Measurements from ENCODE around the gene EN2.

The EN2 gene

DNA sequence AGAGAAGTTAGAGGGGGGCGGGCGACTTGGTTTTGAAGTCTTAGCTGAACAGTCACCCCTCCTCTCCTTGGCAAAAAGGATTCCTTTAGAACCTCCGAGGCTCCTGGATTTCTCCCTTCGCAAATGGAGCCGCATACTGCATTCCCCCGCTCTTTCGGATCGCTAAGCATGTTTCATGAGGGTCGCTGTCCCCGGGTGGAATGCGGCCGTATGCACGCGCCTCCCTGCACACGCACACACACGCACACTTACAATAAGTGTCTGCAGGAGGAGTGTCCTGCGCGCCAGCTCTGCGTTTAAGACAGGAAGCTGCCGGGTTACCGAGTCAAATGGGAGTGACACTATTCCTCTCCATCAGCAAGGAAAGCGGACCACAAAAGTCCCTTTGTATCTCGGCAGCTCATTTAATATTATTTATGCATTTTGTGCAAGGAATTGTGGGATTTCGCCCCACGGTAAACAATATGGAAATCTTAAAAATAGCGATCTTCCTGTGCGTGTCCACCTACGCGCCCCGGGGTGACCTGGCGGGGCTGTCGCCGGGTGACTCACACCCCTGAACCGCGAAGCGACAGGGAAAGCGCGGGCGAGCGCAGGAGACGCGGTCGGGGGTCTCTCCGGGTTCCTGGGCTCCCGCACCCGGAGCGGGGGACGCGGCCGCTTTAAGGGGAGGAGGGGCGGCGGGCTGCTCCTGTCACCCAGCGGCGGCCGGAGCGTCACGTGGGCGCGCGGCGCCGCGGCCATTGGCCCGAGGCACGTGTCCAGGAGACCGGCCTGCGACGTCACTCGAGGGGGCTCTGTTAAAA lies 988 bp upstream of the EN2 start:
- H3K4me3 ChIP-seq (ENCODE audit: low read length), result peak overlapping the region; percentile 47
- no peak for TF ChIP-seq CTCF (conservative IDR thresholded peaks at IDR 0.05; ENCODE audit: low read length)
- DNase-seq (ENCODE audit: low read depth), result peak; percentile 33

- DNase-seq (ENCODE audit: low read depth), result no peak
- H3K4me3 ChIP-seq (ENCODE audit: low read length), result peak overlapping the region; percentile 17; the same call in 1 of the 2 replicates
- TF ChIP-seq CTCF (conservative IDR thresholded peaks at IDR 0.05; ENCODE audit: low read length), result no peak
Observed at GRCh38 chr7:155457544-155458110, 302 bp upstream of the EN2 start.

DNA sequence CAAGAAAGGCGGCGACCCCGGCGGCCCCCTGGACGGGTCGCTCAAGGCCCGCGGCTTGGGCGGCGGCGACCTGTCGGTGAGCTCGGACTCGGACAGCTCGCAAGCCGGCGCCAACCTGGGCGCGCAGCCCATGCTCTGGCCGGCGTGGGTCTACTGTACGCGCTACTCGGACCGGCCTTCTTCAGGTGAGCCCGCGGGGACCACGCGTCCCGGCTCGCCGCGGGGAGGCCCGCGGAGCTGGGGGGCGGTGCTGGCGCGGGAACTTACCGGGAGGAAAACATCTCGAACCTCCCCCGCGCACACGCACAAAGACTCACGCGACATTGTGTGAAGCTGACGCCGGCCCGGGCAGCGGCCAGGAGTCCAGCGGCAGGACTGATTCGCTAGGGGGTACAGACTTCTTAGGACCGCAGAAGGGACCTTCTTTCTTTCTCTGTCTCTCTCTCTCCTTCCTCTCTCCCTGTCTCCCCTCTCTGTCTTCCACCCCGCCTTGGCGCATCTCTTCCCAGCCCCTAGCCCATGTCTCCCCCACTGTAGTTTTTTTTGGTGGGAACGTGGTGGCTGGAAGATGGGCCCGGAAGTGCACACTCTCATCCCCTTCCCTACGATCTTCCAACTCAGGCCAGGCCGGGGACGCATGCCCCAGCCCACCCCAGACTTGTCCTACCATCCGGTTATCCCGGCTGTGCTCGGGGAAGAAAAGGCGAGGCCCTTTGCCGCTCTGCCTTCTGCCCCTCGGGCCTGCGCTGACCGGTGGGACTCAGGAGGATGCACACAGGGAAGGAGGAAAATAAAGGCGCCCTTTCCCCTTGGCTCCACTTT lies 1.2 kb downstream of the EN2 start:
- no peak for TF ChIP-seq CTCF (conservative IDR thresholded peaks at IDR 0.05; ENCODE audit: low read length)
- H3K4me3 ChIP-seq (ENCODE audit: low read length), result no peak overlapping the region
- DNase-seq (ENCODE audit: low read depth), result no peak

DNA sequence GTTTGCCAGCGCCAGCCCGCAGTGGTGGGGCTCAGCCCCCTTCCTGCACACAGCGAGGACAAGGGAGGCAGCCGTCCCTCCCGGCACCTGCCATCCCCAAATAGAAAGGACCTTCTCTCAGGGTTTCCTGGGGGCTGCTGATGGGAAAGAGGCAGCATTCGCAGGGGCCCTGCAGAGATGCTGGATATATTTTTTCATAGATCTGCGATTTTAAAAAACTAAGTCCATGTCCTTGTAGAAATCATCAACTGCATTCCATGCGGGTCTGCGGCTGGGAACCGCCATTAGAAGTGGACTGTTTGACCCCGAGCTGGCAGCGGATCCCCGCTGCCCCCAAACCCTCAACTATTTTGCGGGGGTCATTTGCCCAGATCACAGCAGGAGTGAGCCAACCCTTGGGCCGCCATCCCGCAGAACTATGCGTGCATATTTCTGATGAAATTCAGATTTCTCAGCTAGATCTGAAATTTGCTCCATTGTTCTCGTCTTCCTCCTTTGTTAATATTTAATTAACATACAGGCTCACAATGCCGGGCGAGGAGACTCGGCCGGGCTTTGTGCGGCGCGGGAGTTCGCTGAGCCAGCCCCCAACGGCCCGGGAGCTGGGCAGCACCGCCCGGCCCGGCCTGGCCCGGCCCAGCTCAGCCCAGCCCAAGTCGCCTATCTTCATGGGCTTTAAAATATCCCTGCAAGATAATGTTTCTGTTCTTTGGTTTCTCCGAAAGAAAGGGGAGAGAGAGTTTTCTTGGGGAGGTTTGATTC lies 2.0 kb downstream of the EN2 start:
- no peak for DNase-seq (ENCODE audit: low read depth)
- H3K4me3 ChIP-seq (ENCODE audit: low read length), result no peak overlapping the region
- no peak for TF ChIP-seq CTCF (conservative IDR thresholded peaks at IDR 0.05; ENCODE audit: low read length)

DNA sequence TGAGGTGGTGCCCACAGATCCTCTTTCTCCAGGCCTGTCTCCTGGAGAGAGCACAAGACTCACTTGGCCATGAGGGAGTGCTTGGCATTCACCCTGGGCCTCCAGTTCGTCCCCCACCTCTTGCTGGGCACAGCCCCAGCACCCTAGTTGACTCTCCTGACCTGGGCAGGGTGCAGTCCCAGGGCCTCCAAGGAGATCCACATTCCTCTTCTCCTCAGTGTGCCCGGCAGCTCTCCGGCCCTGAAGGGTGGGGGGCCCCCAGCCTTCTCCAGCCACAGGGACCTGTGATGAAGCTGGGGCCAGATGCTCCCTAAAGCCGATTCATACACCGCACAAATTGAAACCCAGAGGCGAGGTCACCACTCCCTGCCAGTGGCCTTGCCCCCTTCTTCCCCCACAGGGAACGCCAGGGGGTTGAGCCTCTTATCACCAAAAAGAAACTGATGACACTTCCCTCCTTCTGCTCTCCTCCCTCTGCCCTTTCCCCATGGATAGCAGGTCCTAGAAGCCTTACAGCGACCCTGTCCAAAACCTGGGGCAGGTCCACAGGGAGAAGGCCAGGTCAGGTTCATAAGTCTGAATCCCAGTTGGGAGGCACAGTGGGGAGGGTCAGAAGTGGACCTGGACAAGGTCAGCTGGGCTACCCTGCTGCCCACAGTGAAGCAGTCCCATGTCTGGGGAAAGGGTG lies 3.1 kb downstream of the EN2 start:
- no peak for TF ChIP-seq CTCF (conservative IDR thresholded peaks at IDR 0.05; ENCODE audit: low read length)
- no peak for DNase-seq (ENCODE audit: low read depth)
- H3K4me3 ChIP-seq (ENCODE audit: low read length), result no peak overlapping the region

DNA sequence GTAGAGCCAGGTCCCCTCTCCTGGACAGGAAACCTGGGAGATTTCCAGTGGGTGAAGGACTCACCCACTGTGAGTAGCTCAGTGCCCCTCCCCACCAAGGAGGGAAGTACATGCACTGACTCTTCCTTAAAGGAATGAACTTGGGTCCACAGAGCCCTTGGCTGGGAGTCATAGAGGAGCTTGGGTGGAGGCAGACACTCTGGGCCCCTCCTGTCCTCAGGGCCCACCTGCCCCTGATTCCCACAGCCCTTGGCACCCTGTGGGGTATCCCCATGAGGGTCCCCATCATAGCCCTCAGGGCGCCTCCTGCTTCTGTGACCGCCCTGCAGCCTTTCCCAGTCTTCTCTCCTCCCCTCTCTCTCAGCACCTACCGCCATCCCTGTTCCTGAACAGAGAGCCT lies 3.7 kb downstream of the EN2 start:
- no peak for DNase-seq (ENCODE audit: low read depth)
- no peak for TF ChIP-seq CTCF (conservative IDR thresholded peaks at IDR 0.05; ENCODE audit: low read length)
- H3K4me3 ChIP-seq (ENCODE audit: low read length), result no peak overlapping the region
